NCI-H1105 (cell line): ENCODE data around the gene PRRC2B.
"Not testable (repeated sequence)": the region's sequence is repeated elsewhere in the genome, so short reads cannot be mapped to it uniquely, and the experiment has no call there.

Source experiments
- DNase-seq: peaks from one replicate; lab custom pipeline; 2025; lab: John Stamatoyannopoulos, UW

The PRRC2B gene

GRCh38 chr9:131436376-131436775 lies 42.5 kb downstream of the PRRC2B start:
- no peak for DNase-seq

DNA sequence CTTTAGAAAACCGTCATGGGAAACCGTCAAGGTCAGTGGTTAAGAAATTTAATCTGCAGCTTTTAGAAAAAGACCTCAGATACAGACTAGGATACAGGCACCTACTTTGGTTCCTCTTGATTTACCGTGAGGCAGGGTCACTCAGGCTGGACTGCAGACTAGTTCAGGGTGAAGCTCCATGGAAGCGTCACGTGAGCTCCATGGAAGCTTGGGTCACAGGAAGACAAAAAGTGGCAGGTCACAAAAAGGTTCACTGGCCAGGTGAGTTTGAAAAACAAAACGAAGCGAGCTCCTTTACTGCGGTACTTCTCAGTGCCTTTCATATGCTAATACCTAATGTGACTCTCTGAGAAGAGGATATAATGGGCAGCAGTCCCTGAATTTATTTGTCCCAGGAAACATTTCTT lies 43.0 kb downstream of the PRRC2B start:
- DNase-seq = no peak

GRCh38 chr9:131438190-131438589 lies 44.3 kb downstream of the PRRC2B start:
- DNase-seq = no peak

DNA sequence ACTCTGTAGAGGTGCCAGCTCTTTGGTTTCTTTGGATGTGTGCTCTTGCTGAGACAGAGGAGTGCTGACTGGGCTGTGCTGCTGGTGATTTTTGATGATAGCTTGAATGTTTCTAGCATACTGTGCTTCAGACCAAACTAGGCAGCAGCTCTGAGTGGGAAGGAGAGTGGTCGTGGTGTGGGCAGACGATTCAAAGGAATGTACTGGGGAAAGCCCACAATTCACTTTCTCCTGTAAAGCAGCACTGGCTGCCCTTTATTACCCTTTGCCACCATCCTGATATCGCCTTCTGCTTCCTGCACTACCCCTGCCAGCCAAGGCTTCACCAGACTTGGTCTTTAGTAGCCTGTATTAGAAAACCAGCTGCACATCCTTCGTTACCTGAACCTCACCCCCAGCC lies 45.3 kb downstream of the PRRC2B start:
- DNase-seq = no peak

DNA sequence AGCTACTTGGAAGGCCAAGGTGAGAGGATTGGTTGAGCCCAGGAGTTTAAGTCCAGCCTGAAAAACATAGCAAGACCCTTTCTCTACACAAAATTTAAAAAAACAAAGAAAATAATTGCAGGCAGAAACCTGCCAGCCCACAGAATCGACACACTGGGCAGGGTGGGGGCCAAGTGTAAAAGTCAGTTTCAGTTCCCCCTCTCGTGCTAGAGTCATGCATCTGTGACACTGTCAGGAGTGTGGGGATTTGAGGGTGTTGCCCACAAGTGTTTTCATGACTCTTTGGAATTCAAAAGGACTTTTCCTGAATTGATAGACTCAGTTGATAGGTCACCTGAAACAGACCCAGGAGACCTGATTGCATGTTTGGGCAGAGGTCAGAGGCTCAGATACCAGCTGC lies 47.6 kb downstream of the PRRC2B start:
- no peak for DNase-seq

GRCh38 chr9:131442351-131442750 lies 48.5 kb downstream of the PRRC2B start:
- no peak for DNase-seq

DNA sequence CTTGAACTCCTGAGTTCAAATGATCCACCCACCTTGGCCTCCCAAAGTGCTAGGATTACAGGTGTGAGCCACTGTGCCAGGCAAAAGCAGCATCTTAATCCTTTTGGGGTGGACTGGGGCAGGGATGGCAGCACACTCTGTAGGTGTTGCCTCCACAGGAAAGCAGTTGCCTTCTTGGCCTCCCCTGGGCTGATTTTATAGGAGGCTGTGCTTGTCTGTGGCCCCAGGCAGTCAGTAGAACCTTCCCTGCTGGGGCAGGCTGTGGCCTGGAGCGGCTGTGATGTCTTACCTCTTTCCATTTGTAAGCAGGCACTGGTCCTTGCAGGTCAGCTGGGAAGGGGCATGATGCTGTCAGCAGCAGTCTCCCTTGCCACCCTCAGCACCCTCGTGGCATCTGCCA lies 49.8 kb downstream of the PRRC2B start:
- DNase-seq = no peak

DNA sequence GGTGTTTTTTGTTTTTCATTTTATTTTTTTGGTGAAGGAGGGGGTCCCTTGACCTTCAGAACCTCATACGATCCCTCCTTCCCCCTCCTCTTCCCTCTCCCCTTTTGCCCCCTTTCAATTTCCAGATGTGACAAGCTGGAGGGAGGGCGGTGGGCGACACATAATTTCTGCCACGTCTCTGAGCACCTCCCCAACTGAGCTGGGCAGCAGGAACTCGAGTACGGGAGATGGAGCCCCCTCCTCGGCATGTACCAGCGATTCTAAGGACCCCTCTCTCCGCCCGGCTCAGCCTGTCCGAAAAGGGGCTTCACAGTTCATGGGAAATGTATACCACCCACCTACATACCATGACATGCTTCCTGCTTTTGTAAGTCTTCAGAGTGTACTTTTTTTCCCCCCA lies 52.4 kb downstream of the PRRC2B start:
- no peak for DNase-seq

DNA sequence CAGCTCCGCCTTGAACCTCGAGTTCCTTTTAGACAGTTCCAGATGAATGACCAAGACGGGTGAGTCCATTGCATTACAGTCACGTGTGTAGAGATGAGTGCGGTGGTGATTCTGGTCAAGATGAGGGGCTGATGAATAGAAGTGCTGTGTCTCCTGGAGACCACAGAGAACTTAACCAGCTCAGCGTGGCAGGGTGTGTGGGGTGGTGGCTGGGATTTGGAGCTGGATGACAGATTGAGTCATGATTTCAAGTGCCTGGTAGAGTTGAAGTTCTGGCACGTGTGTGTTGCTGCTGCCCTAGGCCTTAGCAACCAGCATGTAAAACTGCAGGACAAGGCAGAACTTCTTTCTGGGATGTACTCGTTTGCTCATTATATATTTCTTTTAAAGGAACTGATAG lies 53.3 kb downstream of the PRRC2B start:
- DNase-seq = no peak

DNA sequence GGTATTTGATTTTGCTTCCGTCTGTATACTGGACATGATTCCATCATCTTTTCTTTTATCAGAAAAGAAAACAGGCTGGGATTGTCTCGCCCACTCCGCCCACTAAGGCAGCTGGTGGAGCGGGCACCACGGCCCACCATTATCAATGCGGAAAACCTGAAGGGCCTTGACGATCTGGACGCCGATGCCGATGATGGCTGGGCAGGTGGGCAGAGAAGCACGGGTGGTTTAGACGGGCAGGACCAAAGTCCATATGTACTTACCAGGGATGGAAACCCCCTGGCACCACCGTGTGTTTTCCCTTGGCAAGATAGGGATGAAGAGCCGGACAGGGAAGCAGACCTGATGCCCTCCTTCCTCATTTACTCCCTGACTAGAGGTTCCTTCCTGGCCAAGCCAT lies 53.7 kb downstream of the PRRC2B start:
- no peak for DNase-seq

- DNase-seq = no peak
Measured at GRCh38 chr9:131448818-131449217, 54.9 kb downstream of the PRRC2B start.

GRCh38 chr9:131449276-131449675 lies 55.4 kb downstream of the PRRC2B start:
- DNase-seq = no peak

- DNase-seq = no peak
Measured at GRCh38 chr9:131454028-131454427, 60.1 kb downstream of the PRRC2B start.

DNA sequence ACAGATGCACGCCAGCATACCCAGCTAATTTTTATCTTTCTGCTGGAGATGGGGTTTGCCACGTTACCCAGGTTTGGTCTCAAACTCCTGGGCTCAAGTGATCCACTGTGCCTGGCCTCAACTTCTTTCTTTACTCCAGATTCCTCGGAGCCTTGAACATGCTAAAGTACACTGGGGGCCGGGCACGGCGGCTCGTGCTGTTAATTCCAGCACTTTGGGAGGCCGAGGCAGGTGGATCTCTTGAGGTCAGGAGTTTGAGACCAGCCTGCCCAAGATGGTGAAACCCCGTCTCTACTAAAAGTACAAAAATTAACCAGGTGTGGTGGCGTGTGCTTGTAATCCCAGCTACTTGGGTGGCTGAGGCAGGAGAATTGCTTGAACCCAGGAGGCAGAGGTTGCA lies 61.8 kb downstream of the PRRC2B start:
- not testable (repeated sequence) for DNase-seq

- no peak for DNase-seq
Measured at GRCh38 chr9:131457746-131458145, 63.9 kb downstream of the PRRC2B start.

- DNase-seq = no peak
Measured at GRCh38 chr9:131459056-131459455, 65.2 kb downstream of the PRRC2B start.

DNA sequence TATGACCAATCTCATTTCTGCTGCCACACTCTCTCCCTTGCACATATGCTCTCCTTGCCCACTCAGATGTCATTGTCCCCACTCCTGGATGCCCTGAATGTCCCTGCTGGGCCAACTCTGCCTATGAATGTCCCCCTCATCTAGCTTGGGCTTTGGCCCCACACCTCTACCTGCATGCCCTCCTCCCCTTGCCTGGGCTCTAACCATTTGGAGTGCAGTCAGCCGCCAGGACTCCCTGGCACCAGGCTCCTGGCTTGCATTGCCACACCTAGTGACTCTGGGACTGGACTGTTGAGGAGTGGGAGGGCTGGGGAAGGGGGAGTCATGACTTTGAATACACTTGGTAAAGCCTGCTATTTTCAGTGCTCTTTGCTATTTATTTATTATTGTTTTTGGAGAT lies 67.3 kb downstream of the PRRC2B start:
- DNase-seq = no peak

GRCh38 chr9:131464354-131465000 lies 70.6 kb downstream of the PRRC2B start:
- DNase-seq = no peak

DNA sequence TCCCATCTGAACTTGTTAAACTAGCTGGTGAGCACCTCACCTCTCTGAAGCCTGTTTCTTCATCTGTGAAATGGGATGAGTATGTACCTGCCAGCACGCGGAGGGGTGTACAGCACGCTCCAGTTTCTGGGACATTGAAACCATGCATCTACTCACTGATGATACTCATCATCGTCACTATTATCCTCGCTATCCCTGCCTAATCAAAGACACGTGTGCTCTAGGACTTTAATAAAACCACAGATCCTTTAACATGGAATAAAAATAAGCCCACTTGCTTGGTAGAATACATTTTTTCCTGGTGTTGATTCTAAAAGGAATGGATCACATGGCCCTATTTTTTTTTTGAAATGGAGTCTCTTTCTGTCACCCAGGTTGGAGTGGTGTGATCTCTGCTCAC lies 71.5 kb downstream of the PRRC2B start:
- DNase-seq = no peak

DNA sequence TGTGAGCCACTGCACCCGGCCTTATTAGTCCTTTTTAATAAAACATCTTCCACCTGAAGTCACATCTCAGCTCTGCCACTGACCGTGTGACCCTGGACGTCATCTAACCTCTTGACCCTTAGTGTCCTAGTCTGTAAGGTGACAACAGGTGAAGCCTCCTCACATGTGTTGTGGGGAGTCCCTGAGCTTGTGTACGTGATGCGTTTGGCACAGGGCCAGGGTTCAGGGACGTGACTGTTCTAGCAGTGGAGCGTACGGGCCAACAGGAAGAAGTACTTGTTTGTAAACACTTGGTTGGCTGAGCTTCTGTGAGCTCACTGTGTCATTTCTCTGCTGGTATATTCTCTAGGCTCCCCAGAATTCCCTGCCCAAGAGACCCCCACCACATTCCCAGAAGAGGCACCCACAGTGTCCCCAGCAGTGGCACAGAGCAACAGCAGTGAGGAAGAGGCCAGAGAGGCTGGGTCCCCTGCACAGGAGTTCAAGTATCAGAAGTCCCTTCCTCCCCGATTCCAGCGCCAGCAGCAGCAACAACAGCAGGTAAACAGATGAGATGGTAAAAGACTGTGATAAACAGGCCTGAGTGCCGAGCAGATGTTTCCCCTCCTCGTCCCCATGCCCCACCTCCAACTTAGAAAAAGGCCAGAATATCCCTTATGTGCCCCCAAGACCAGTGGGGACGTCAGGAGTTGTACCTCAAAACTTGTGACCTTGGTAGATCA lies 73.5 kb downstream of the PRRC2B start:
- no peak for DNase-seq

DNA sequence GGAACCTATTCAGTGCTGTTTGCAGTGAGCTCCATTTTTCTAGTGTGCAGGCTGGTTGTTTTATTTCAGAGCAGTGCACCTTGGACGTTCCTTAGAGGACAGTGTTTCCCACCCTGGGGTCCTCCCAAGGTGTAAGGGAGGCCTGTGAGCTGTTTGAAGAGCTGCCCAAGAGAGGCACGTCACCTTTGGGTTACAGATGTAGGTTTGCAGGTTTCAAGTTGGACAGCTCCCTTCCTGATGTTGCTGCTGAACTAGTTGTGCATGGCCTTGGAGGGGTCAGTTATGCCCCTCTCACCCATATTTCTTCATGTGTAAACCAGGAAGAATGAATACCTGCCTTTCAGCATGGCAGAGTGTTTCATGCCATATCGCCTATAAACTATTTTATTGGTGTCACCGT lies 74.1 kb downstream of the PRRC2B start:
- no peak for DNase-seq

GRCh38 chr9:131469356-131469755 lies 75.5 kb downstream of the PRRC2B start:
- no peak for DNase-seq

- DNase-seq = no peak
Measured at GRCh38 chr9:131469951-131470350, 76.1 kb downstream of the PRRC2B start.

DNA sequence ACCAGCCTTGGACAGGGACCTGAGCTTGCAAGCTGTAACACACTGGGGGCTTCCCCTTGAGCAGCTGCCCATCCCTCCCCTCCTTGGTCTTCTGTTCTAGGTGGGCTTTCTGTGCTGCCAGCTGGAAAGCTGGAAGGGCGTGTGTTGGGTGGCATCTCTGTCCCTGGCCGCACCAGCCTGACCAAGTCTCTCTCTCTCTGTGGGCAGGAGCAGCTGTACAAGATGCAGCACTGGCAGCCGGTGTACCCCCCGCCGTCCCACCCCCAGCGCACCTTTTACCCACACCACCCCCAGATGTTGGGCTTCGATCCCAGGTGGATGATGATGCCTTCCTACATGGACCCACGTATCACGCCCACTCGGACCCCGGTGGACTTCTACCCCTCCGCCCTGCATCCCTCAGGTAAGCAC lies 76.7 kb downstream of the PRRC2B start:
- DNase-seq = no peak
